22Rv1 (cell line): ENCODE results near the gene GMDS.

Experiments used
- H3K27ac ChIP-seq: fragments of 450-650 bp; 2 replicates; pipeline ENCODE4 v1.5.1; 2017
- ZFX ChIP-seq: fragments of 450-650 bp; IDR thresholded peaks from 2 replicates; pipeline ENCODE4 v1.6.1; 2017; ENCODE audit warnings: antibody characterized with exemption, borderline replicate concordance
- TF ChIP-seq, protein P1 (sequence below): fragments of 450-650 bp; IDR thresholded peaks from 2 replicates; pipeline ENCODE4 v1.5.1; 2017; ENCODE audit warnings: mild to moderate bottlenecking

The GMDS gene

DNA sequence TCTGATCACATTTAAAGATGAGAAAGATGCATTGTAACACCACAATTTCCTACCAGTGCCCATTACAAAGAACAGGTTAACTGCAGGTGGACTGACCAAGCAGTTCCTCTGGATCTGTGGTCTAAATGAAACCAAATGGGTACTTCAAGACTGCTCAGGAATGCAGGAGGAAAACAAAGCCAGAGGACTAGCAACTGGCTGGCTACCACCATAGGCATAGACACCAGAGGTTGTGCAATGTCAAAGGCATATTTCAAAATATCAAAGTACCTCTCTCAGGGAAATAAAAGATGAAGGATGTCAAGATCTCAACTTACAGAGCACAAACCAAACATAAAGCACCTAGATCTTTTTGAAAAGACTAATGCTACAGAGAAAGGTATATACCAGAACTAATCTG, 65.5 kb downstream of the GMDS start:
- TF ChIP-seq ZFX = no peak
- TF ChIP-seq, protein P1, sequence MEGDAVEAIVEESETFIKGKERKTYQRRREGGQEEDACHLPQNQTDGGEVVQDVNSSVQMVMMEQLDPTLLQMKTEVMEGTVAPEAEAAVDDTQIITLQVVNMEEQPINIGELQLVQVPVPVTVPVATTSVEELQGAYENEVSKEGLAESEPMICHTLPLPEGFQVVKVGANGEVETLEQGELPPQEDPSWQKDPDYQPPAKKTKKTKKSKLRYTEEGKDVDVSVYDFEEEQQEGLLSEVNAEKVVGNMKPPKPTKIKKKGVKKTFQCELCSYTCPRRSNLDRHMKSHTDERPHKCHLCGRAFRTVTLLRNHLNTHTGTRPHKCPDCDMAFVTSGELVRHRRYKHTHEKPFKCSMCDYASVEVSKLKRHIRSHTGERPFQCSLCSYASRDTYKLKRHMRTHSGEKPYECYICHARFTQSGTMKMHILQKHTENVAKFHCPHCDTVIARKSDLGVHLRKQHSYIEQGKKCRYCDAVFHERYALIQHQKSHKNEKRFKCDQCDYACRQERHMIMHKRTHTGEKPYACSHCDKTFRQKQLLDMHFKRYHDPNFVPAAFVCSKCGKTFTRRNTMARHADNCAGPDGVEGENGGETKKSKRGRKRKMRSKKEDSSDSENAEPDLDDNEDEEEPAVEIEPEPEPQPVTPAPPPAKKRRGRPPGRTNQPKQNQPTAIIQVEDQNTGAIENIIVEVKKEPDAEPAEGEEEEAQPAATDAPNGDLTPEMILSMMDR = no peak
- H3K27ac ChIP-seq = no peak overlapping the region

DNA sequence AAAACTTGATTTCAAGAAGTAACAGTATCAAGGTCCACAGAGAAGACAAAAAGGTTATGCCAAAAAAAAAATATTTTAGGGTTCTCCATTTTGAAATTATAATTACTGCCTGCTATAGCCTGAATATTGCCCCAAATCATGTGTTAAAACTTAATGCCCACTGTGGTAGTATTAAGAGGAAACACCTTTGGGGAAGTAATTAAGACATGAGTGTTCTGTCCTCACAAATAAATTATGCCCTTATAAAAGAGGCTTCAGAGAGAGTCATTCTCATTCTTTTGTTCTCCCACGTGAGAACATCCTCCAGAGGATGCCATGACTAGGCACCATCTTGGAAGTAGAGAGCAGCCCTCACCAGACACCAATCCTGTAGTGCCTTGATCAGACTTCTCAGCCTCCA, 66.2 kb downstream of the GMDS start:
- no peak for TF ChIP-seq ZFX
- TF ChIP-seq, protein P1 = no peak
- no peak overlapping the region for H3K27ac ChIP-seq

DNA sequence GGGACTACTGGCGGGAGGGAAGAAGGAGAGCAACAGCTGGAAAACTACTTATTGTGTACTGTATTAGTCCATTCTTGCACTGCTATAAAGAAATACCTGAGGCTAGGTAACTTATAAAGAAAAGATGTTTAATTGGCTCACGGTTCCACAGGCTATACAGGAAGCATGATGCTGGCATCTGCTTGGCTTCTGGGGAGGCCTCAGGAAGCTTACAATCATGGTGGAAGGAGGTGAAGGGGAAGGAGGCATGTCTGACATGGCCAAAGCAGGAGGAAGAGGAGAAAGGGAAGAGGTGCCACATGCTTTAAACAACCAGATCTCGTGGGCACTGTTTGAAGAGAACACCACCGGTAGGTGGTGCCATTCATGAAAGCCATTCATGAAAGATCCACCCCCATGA, 67.3 kb downstream of the GMDS start:
- TF ChIP-seq, protein P1 = no peak; the same call in 1 of the 2 replicates
- TF ChIP-seq ZFX = no peak

DNA sequence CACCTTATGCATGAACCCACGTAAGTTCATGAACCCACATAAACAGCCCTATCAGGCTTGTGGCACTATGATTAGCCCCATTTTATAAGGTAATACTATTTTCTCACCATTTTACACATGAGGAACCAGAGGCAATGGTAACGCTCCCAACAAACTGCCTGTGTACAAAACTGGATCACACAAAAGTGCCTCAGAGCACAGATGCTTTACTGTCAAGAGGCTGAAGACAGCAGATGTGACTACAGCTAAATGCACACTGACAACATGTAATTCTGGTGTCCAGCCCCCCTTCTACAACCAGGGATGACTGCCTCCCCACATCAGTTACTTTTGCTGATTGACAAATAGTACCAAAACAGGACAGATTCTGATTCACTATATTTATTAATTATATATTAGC, 69.6 kb downstream of the GMDS start:
- H3K27ac ChIP-seq = no peak overlapping the region
- TF ChIP-seq, protein P1 = no peak
- TF ChIP-seq ZFX = no peak

More for the DNA sequence above, 67.3 kb downstream of the GMDS start:
- H3K27ac ChIP-seq = no peak overlapping the region

DNA sequence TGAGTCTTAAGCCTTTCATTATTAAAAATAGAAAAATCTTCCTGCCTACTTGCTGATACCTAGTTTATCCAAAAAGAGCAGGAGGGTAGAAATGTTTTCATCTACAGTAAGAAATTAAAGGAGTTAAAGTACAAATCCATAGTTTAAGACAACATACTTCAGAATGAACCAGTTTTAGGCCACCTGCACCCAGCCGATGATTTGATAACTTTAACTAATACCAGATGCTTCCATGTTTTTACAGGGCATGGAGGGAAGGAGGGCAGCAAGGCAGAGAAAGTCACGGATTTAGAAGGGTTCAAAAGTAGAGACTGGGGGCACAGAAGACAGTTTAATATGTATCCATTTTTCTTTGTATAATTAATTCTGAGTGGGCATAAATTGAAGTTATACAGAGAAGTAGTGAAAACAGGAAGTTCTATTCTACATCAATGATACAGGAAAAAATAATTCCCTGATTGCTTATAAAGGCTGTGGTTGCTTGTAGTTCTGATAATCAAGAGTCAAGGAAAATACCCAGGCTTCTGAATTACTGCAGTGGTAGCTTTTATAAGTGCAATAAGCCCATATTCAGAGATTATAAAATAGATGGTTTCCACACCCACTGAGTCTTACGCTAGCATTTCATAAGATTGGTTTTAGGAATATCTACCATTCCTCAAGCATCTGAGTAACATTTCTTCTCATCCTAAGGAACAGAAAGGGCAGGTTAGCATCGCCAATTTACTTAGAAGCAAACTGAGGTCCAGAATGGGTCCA, 72.0 kb downstream of the GMDS start:
- no peak overlapping the region for H3K27ac ChIP-seq
- TF ChIP-seq, protein P1 = no peak
- no peak for TF ChIP-seq ZFX

DNA sequence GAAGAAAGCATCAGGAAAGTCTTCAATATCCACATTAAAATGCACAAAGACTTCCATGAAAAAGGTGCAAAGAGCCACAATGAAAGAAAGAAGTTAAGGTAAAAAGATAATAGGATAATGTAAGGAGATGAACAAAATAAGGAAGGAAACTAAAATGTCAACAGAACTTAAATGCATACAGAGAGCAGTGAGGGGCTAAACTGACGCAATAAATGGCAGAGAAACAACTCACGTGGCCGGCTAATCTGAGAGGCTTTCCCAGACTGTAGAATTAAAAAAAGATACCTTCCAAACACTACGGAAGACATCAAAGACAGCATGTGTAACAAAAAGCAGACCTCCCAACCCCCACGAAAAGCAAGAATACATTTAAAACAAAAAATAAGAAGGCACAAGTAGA, 73.7 kb downstream of the GMDS start:
- TF ChIP-seq, protein P1 = no peak
- no peak for TF ChIP-seq ZFX
- no peak overlapping the region for H3K27ac ChIP-seq

DNA sequence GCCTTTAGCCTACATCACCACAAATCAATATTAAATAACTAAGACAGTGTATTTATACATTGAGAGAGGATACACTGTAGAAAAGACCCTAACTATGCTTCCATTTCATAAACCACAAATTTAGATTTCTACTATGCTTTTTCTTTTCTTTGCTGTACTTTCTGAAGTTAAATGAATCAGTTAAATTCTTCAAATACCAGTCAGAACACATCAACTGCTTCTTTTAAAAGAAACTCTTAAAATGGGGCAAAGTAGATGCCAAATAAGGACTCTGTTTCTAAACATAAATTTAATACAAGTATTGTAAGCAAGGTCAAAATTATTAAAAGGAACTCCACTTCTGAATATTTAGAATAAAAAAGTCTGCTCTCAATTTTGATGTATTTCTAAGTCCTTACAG, 76.9 kb downstream of the GMDS start:
- TF ChIP-seq ZFX = no peak
- TF ChIP-seq, protein P1 = no peak
- no peak overlapping the region for H3K27ac ChIP-seq
